ENCODE data around the gene EXOSC5.

GRCh38 chr19:41435936-41436673 lies 38.9 kb upstream of the EXOSC5 start:
- TF ChIP-seq CTCF (IDR thresholded peaks at IDR 0.05) = no peak
- TF ChIP-seq POLR2AphosphoS5 (IDR thresholded peaks at IDR 0.05; ENCODE audit: low read depth, low read length) = no peak
- no peak for TF ChIP-seq SIN3A (IDR thresholded peaks at IDR 0.05; ENCODE audit: borderline replicate concordance, insufficient read depth, low read depth, low read length)

Measured in Panc1 (cell line).